Neural crest cell (in vitro differentiated cells): ENCODE data around the gene CLEC16A. TPM values are rescaled to one million over a fixed set of nuclear protein-coding genes. Genes with fewer than 3 reads are reported as not detected.
A peak's percentile ranks its signal among the peaks of the same experiment; 100 is the strongest.

ENCODE experiments used
- DNase-seq: peaks from one replicate; pipeline ENCODE4 v3.0.0; 2021; ENCODE audit warnings: low read depth, mixed read lengths, low spot score
- H3K27ac Mint-ChIP-seq: one replicate; pipeline ENCODE4 v1.8.0; 2021; ENCODE audit warnings: mild to moderate bottlenecking, mixed read lengths; ENCODE audit not compliant: unreplicated experiment
- H3K27me3 Mint-ChIP-seq: 2 replicates; pipeline ENCODE4 v1.8.0; 2021; ENCODE audit warnings: low read depth, mild to moderate bottlenecking, mixed read lengths
- H3K36me3 Mint-ChIP-seq: 2 replicates; pipeline ENCODE4 v1.8.0; 2021; ENCODE audit warnings: low read depth, mild to moderate bottlenecking, mixed read lengths
- H3K4me1 Mint-ChIP-seq: 2 replicates; pipeline ENCODE4 v1.8.0; 2021; ENCODE audit warnings: mixed read lengths
- H3K4me3 Mint-ChIP-seq: one replicate; pipeline ENCODE4 v1.8.0; 2021; ENCODE audit warnings: mild to moderate bottlenecking, mixed read lengths
- H3K9me3 Mint-ChIP-seq: 2 replicates; pipeline ENCODE4 v1.8.0; 2021; ENCODE audit warnings: mixed read lengths
- CTCF ChIP-seq: fragments of 200-600 bp; sonication (generic); conservative IDR thresholded peaks from 2 replicates; pipeline ENCODE4 v1.5.0; 2021; ENCODE audit warnings: antibody characterized with exemption, mild to moderate bottlenecking
- total RNA-seq: library from RNA; stranded (reverse); gene quantifications from 2 replicates; pipeline ENCODE4 v1.2.1, GENCODE V29; 2021

Gene CLEC16A
- total RNA-seq, 1 donor from 2014 or later, result 21.3 TPM

DNA sequence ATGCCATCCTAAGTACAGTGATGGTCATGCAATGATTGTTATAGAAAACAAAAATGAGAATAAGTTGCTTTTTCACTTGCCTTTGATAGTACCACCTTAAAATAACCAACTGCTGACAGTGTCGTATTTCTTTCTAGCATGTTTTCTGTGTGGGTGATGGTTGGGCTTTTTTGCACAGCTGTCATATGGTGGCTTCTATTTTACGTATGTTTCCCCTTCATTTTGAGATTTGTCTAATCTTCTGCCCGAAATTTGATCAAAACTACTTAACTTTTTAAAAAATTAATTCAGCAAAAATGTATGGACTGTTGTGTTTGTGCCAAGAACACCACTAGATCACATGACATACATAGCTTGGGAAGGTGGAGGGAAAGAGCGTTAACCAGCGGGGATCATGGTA lies 90.7 kb downstream of the CLEC16A start:
- no peak for DNase-seq
- Mint-ChIP-seq H3K9me3 (no peaks in the 10 kb centered on the region), H3K4me1 (peaks cover 10% of the 10 kb centered on the region), H3K27ac (no peak overlapping the region), H3K4me3 (no peak overlapping the region), H3K27me3 (no peaks in the 10 kb centered on the region), H3K36me3 (peaks cover 33% of the 10 kb centered on the region)
- TF ChIP-seq CTCF, result no peak

GRCh38 chr16:11036040-11036439 lies 91.7 kb downstream of the CLEC16A start:
- H3K9me3 Mint-ChIP-seq, result no peaks in the 10 kb centered on the region
- H3K4me1 Mint-ChIP-seq, result peaks cover 10% of the 10 kb centered on the region
- no peak for DNase-seq
- no peaks in the 10 kb centered on the region for H3K27me3 Mint-ChIP-seq
- H3K4me3 Mint-ChIP-seq, result no peak overlapping the region
- H3K36me3 Mint-ChIP-seq, result peaks cover 32% of the 10 kb centered on the region
- TF ChIP-seq CTCF, result no peak
- H3K27ac Mint-ChIP-seq, result no peak overlapping the region

GRCh38 chr16:11036868-11037410 lies 92.6 kb downstream of the CLEC16A start:
- Mint-ChIP-seq H3K27ac (peak overlapping the region; percentile 6), H3K4me3 (no peak overlapping the region), H3K4me1 (peaks cover 10% of the 10 kb centered on the region), H3K9me3 (no peaks in the 10 kb centered on the region), H3K36me3 (peaks cover 31% of the 10 kb centered on the region), H3K27me3 (no peaks in the 10 kb centered on the region)
- DNase-seq, result no peak
- TF ChIP-seq CTCF, result no peak

DNA sequence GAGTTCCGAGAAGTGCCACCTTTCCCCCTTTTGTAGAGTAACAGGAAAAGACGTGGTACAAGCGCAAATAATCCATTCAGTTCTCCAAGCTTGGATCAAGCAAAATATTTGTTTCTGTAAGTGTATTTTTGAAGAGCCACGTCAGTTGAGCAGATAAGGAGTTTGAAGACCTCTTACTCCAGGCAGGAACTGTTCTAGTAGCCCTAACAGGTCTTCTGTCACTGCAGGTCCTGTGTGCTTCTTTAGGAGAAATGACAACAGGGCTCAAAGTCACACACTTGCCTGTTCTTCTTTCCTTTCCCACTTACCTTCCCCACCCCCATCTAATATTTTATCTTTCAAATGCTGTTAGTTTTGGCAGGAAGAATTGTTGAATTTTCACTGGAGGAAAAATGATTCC lies 93.9 kb downstream of the CLEC16A start:
- TF ChIP-seq CTCF, result no peak

DNA sequence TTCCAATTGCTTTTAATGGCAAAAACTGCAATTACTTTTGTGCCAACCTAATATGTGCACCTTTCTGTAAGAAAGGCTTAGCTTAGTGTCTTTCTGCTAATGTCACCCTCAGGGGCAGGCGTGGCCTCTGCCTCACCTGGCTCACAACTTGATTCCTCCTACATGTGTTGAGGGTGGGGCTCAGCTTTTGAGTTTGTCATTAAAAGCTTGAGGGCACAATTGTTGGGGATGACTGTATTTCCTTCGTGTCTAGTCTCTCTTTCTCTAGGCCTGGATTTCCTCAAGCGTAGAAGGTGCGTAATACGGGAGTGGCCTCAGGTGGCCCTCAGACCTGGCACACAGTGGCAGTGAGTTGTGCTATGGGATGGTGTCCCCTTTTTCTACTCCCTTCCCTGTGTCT lies 94.4 kb downstream of the CLEC16A start:
- Mint-ChIP-seq H3K4me1 (peaks cover 6% of the 10 kb centered on the region), H3K4me3 (no peak overlapping the region), H3K36me3 (peaks cover 28% of the 10 kb centered on the region), H3K27me3 (no peaks in the 10 kb centered on the region), H3K27ac (no peak overlapping the region), H3K9me3 (no peaks in the 10 kb centered on the region)
- no peak for DNase-seq
- no peak for TF ChIP-seq CTCF

More for the DNA sequence above, 93.9 kb downstream of the CLEC16A start:
- Mint-ChIP-seq H3K4me1 (peaks cover 6% of the 10 kb centered on the region), H3K27me3 (no peaks in the 10 kb centered on the region), H3K4me3 (no peak overlapping the region), H3K27ac (no peak overlapping the region), H3K9me3 (no peaks in the 10 kb centered on the region), H3K36me3 (peaks cover 29% of the 10 kb centered on the region)
- no peak for DNase-seq

- DNase-seq, result no peak
- no peaks in the 10 kb centered on the region for H3K27me3 Mint-ChIP-seq
- TF ChIP-seq CTCF, result no peak
- no peak overlapping the region for H3K4me3 Mint-ChIP-seq
- no peaks in the 10 kb centered on the region for H3K9me3 Mint-ChIP-seq
- H3K4me1 Mint-ChIP-seq, result peaks cover 6% of the 10 kb centered on the region
- peaks cover 26% of the 10 kb centered on the region for H3K36me3 Mint-ChIP-seq
- H3K27ac Mint-ChIP-seq, result no peak overlapping the region
These were observed 95.4 kb downstream of the CLEC16A start for GRCh38 chr16:11039726-11040125.
